GM12874 (cell line): ENCODE data around the gene OR8G5.

ENCODE experiments used
- CTCF ChIP-seq: IDR thresholded peaks from 2 replicates; pipeline ENCODE4 v1.5.1; 2011; ENCODE audit warnings: low read depth, mild to moderate bottlenecking, control low read depth, low read length, moderate library complexity; ENCODE audit not compliant: insufficient read depth

OR8G5 gene

GRCh38 chr11:124277207-124277606 is 21.0 kb downstream of the OR8G5 start:
- no peak for TF ChIP-seq CTCF

GRCh38 chr11:124277804-124278203 is 21.6 kb downstream of the OR8G5 start:
- no peak for TF ChIP-seq CTCF

- TF ChIP-seq CTCF = no peak
These were observed 22.1 kb downstream of the OR8G5 start for GRCh38 chr11:124278261-124278660.

- TF ChIP-seq CTCF = no peak
These were observed 29.6 kb downstream of the OR8G5 start for GRCh38 chr11:124285610-124286344.

- no peak for TF ChIP-seq CTCF
These were observed 38.5 kb downstream of the OR8G5 start for GRCh38 chr11:124294687-124295086.

- TF ChIP-seq CTCF = no peak
These were observed 39.8 kb downstream of the OR8G5 start for GRCh38 chr11:124296016-124296415.

GRCh38 chr11:124297921-124298320 is 41.7 kb downstream of the OR8G5 start:
- TF ChIP-seq CTCF = no peak

- TF ChIP-seq CTCF = no peak
These were observed 45.4 kb downstream of the OR8G5 start for GRCh38 chr11:124301548-124301947.
